Measurements from ENCODE around the gene SPATS2L.

The SPATS2L gene

DNA sequence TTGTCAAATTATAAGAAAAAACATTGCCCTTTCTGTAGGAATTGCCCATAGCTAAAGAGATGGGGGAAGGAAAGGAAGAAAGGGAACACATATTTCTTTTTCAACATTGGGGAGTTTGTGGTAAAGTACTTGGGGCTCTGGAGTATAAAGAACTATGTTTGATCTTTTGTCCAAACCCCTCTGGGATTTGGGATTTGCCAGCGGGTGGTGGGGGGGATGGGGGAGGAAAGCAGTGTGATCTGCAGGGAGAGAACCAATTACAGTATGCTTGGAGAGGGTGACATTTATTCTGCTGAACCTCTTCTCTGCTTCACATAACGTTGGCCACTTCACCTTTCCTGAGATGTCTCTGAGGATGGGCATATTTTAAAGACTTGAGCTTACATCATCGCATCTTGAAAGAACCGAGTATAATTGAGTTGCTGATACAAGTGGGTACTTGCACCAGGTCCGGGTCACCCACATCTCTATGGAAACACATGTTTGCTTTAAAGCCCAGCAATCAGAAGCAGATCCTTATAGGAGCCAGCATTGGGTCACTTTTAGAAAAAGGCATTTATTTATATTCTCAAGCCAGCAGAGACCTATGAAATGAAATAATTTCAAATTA lies 73.1 kb downstream of the SPATS2L start:
- DNase-seq: no peak

DNA sequence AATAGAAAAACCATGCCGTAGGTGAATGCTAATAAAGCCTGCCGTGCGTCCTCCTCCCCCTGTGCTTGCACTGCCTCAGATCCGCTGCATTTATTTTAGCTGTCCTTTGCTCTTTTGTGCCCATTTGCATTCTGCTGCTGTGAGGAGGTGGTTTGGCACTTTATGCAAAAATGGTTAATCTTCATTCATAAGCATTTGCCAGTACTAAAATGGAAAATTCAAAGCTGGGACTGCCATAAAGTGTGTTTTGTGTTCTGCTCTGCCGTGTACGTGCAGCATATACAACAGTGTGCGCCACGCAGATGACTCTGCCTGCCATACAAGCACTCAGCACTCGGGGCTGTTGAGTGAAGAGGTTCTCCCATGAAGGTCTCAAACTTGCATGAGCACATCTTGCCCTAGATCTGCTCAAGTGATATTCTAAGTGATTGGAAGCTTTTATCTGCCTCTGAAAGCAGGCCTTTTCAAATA lies 73.6 kb downstream of the SPATS2L start:
- no peak for DNase-seq

DNA sequence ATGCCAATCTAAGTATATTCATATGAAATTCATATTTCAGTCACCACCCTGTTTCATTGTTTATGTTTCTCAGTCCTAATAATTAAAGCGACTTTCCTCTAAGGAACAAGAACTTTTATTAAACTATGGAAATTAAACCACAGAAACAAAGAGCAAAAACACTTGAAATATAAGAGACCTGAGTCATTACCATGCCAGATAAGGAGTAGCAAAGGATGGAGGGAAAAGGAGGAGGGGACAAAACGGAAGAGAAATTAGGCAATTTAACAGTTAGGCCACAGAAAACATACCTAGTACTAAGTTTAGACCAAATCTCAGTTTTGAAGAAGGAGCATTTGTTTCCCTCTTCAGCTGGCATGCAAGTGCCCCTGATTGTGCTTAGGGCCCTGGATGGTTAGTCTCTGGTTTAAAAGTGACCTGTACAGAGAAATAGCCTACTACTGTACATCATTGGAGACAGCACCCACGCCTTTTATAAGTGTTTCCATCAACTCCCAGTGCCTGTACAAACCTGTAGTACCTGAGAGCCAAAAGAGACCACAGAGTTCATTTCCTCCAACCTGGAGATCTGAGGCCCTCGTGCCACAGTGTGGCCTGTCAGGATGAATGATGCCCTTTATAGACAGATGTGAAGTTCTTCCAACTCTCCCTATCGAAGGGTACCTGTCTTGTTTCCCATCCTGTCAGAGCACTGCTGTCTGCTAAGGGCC lies 74.5 kb downstream of the SPATS2L start:
- no peak for DNase-seq

DNA sequence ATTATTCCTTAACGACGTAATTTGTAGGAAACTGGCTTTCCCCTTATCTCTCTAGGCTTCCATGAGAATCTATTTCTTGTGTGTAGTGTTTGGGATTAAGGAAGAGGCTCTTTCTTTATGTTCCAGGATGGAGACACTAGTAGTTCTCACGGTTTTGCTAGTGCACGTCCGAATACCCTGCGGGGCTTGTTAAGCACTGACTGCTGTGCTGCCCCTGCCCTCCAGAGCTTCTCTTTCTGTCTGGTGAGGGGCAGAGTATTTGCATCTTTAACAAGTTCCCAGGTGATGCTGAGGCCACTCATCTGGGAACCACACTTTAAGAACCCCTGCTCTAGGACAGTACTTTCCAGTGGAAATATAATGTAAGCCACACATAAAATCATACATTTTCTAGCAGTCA lies 76.4 kb downstream of the SPATS2L start:
- no peak for DNase-seq

DNA sequence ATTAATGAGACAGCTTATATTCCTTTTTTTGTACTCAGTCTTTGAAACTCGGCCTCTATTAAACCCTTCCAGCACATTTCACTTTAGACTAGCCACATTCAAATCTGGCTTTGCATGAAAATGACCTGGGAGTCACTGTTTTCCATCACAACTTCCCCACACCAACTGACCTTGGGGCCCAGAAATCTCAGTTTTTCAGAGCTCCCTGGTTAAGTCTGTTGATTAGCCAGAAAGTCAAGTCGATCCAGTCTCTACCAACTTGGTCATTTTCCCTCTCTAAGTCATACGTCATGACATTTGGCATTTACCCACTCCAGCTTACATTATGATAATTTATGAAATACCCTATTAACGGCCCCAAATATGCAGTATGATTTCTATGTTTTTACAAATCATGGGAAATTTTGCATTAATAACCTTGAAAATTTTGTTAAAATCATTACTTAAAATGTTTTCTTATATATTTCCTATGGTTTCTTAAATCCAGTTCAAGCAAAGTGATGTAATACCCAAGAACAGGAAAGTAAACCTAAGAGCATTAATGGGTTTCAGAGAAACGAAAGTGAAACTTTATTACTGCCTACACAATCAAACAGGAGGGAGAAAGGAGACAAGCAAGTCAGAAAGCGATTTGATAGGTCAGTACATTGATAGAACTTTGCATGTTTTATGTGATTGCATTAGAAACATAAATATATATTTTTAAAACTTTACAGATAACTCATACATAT lies 77.1 kb downstream of the SPATS2L start:
- DNase-seq: peak in 1 of 2 experiments; percentile 8

DNA sequence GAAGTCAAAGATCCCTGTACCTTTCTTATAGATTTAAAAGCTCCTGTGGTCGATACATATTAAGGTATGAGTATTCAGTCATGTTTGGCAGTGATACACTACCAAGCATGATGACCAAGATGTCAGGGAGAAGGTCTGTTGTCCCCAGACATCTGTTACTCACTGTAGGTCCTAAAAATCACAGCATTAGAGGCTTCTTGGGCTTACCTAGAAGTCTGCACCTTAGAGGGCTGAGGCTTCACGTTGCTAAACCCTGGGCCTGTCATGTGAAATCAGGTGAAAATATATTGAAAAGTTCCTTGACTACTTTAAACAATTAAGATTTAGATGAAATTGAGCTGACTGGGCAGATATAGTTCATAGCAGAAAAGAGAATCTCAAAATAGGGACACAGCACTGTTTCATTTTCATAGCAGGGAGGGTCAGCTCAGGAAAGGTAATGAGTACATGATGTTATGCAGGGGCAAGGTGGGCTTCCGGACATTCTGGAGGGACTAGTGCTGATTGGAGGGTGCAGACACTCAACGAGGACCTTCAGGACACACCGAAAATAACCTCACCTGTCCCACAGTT lies 78.7 kb downstream of the SPATS2L start:
- DNase-seq: no peak

DNA sequence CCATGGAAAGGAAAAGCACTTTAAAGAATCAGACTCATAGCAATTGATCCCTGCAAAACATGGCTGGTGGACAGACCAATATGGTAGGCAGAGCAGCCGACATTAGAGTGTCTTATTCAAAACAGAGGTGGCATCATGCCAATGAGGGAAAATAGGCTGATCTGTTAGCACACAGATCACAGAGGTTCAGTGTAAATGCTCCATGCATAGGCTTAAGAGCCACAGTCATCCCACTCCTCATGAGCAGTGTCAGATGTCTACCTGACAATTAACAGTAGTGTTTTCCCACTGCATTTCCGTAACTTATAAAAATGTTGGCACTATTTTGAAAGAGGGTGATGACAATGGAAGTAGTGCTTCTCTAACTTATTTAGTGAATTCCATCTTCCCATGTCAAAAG lies 86.7 kb downstream of the SPATS2L start:
- DNase-seq: no peak

DNA sequence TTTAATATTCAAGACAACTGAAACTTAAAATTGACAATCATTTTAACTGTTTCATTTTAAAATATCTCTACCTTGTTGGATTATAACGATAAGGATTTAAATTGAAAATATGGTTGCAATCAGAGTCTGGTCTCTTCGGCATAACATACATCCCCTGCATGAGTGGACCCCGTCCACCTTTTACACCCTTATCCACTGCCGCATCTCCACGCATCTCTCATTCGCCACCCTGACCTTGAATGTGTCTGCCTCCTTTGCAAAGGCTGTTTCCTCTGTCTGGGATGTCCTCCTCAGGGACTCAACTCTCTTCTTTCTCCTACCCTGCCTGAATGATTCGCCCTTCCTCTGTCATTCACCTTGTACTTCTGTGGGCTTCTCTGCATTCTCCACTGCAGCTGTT lies 87.6 kb downstream of the SPATS2L start:
- DNase-seq: no peak

DNA sequence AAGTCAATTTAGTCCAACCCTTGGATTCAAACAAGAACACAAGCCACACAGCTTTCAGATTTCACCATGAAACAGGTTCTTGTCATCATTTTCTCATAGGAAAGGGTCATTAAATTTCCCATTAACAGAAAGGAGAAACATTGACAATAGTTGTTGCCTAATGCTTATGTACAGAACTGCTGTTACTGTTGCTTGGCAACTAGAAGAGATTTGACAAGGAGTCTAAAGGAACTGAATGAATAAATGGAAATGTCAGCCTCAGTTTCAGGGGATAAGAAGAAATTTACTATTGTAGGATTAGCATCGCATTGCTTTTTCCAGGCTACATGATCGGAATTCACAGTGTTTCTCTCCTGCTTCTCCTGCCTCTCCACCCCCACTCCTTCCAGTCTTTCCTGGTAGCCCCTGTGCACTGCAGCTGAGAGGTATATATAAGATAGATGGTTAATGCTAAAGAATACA lies 90.3 kb downstream of the SPATS2L start:
- DNase-seq: no peak

DNA sequence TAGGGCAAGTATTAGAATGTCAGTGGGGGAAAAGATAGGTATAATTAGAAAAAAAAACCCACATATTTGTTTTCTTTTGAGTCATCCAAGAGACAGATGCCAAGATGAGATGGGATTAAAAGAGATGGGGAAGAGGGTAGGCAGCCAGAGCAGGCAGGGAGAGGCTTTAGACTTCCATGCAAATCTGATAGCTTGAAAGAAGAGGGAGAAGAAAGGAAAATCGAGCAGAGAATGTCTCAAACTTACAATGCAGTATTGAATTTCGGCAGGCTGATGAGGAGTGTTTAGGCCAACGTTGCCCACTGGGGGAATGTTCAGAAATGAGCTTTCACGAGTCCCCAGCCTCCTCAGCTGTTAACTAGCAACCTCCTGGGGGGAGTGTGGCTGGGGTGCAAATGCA lies 91.3 kb downstream of the SPATS2L start:
- DNase-seq: no peak

DNA sequence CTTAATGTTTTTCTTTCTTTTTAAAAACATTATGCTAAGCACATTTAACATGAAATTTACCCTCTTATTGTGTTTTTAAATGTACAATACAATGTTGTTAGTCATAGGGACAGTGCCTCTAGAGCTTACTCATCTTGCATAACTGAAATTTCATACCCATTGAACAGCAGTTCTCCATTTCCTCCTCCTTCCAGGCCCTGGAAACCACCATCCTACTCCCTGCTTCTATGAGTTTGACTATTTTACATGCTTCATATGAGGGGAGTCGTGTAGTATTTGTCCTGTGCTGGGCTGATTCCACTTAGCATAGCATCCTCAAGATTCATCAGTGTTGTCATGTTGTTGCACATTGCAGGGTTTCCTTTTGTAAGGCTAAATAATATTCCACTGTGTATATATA lies 92.6 kb downstream of the SPATS2L start:
- no peak for DNase-seq

DNA sequence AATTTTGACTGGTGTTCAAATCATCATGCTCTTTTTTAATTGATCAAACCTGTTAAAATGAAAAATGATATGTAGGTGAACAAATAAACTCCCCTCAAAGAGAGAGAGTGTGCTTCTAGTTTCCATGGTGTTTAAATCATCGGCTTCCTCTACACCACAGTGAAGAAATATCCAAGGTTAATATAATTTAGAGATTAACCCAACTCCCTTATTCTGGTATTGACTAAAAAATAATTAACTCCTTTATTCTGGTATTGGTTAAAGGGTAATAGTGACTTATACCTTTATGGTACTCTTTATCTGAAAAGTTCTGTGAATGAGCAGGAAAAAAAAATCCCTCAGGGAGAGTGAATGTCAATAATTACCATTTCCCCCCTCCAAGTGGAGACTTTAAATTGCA lies 93.1 kb downstream of the SPATS2L start:
- no peak for DNase-seq

DNA sequence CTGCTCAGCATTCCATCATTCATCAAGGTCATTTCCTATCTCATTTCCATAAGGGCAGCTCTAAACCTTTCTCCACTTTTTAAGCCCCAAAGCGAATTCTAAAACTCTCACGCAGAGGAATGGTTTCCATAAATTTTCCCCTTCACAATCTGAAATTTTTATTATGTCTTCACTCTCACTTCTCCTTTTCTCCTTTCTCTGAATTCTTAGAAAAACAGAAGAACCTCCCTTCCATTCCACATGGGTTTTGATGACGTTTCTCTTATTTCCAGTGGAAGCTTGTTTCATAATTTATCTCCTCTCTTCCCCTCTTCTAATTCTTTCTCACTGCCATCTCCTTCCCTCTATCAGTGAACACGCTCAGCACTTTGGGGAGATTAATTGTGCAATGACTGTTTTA lies 97.3 kb downstream of the SPATS2L start:
- DNase-seq: no peak

DNA sequence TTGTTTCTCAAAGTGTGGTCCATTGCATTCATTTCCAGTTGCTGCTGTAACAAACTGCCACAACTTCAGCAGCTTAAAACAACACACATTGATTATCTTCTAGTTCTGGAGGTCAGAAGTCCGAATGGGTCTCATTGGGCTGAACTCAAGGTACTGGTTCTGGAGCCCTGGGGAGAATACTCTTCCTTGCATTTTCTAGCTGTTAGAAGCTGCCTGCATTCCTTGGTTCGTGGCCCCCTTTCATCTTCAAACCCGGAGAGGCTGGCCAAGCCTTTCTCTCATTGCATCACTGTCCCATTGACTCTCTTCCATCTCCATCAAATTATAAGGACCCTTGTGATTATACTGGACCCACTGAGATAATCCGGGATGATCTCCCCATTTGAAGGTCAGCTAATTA lies 98.1 kb downstream of the SPATS2L start:
- no peak for DNase-seq

DNA sequence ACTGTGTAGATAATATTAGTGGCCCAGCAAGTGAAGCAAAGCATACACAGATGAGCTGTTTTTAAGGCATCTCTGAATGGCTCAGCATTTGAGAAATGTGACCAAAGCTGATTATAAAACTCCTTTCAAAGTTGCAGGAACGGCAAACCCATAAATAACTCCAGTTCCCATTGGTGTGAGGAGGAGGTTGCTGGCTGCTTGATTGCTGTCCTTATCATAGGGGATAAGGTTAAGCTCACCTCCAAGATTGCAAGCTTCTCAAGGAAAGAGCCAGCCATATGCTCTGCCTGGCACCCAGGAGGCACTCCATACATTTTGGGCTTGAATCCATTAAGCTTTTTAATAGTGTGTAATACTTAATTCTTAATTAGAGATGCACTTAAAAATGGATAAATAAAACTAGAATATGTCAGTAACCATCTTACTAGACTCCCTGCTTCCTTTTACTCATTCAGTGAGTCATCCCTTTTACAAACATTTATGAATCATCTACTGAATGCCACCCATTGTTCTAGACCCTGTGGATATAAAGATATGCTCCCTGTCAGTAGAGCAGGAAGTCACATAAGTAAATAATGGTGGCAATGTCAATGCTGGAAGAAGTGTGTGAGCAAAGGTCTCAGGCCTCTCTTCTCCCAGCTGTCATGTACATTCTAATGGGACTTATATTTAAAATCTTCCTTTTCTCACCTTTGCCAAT lies 99.3 kb downstream of the SPATS2L start:
- DNase-seq: no peak

DNA sequence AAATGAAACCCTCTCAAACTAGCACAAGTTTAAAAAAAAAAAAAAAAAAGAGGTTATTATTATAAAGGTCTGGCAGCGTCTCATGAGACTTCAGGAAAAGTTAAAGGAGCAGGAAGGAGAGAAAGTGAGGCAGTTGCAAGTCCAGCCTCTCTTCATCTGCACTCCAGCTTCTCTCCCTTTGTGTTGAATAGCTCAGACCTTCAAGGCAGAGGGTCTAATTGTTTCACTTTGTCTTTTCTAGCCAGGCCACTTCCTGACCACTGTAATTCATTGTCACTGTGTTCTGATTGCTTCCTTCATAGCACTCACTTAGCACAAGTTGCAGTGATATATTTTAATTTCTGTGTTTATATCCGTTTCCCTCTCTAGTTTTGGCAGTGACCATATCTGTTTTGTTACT lies 99.9 kb downstream of the SPATS2L start:
- no peak for DNase-seq

DNA sequence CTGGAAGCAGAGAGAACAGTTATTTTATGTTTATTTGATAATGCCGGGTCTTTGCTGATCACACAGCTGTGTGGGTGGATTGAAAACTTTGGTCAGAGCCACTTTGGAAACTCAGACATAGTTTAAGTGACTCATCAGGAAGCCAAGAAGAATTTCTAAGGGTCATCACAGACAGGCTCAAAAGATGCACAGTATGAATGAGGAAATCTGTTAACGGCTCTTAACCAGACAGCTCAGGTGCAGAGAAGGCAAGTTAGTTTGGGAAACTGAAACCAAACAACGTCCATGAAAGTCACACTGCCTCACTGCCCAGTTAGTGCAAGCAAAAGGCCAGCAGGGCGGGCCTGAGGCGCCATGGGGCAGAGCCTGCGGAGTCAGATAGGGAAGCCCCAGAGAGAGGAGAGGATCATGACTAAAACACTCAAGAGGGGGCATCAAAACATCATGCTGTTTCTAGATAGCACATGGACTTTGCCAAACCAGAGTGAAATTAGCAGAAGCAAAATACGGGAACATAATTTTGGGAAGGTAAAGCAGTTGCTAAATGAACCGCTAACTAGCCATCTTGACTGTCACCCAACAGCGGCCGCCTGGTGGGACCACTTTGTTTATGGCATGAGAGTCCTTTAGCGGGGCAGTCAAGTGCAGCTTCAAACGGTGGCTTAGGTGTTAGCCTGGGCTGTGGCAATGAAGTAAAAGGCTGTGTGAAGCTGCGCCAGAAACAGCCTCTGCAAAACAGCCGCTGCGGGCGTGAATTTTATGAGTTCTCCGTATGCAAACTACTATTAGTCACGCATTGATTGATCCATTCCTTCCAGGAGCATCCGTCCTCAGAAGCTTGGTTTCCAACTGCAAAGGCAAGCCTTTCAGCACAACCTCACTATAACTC lies 102.2 kb downstream of the SPATS2L start:
- no peak for DNase-seq

DNA sequence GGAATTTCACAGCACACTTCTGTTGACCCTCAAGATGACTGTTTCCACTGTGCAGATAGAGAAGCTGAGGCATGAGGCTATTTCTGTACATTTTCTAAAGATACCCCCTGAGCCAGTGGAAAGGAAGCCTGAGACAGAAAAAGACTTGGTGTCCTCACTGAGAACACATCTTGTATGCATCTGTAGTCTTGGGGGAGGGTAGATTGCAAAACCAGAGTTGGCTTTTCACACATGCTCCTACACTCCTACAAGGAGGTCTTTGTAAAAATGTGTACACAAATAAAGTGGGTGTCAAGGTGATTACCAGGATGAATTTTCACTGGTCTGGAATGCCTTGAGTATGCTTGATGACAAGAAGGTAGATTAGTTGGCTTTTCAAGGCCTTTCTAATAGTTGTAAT lies 105.3 kb downstream of the SPATS2L start:
- no peak for DNase-seq

DNA sequence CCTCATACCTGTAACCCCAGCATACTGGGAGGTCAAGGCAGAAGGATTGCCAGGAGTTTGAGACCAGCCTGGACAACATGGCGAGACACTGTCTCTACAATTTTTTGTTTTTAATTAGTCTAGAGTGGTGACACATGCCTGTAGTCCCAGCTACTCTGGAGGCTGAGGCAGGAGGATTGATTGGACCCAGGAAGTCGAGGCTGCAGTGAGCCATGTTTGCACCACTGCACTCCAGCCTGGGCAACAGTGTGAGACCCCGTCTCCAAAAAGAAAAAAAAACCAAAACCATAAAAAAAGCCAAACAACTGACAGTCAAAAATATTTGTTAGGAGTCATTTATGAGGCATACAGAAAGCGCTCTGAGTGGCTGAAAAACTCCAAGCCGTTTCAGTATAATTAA lies 107.9 kb downstream of the SPATS2L start:
- DNase-seq: no peak

DNA sequence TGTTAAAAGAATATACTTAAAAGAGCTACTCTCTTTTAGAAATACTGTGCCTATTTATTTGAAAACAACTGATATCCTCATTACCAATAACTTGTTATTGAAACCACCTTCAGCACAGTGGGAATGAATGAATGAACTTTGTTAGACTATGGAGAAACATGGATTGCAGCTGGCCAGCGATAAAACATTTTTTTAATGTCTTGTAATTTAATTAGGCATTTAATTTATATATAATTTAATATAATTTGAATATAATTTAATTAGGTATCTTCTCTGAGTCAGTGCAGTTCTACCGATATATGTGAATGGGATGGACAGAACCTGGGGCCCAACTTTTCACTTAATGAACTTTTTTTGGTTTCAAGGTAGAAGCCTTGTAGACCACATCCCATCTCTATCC lies 109.0 kb downstream of the SPATS2L start:
- no peak for DNase-seq

DNA sequence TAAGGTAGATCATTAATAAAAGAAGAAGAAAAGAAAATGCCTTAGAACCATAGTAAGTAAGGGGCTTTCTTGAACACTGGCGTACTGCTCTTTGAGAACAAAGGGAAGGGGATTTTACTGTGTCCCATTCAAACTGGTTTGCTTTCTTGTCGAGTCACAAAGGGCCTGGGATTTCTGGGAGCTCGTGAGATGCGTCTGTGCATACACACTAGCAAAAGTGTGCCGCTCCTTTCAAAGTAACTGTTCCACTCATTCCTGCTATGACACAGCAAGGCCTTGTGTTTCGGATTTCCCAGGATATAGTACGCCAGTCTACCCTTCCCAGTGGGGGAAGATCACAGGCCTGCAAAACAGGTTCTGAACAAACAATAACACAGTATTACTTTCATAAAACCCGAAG lies 110.4 kb downstream of the SPATS2L start:
- no peak for DNase-seq

DNA sequence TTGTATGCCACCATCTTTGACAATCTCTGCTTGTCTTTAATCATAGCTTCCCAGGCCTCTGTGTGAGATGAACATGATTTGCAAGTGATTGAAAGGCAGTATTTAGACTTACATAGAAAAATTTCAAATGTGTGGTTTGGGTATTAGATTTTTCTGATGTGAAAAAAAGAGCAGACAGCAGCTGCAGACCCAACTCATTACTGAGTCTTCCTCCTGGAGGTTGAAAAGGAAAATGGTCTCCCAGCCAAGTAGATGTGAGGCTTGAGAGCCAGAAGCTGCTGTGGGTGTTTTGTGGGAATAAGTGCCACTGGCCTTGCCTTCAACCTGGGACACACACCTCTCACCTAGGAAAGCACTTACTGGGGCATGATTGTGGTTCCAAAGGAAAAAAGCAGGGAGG lies 110.9 kb downstream of the SPATS2L start:
- DNase-seq: no peak
